Measurements from ENCODE around the gene OR5AU1. TPM values are rescaled to one million over a fixed set of nuclear protein-coding genes. Genes with fewer than 3 reads are reported as not detected.

Gene OR5AU1
- polyA plus RNA-seq, 1 donor (not counting 4 experiments of a cell fraction or from before 2014, with no cell fraction given) = not detected

DNA sequence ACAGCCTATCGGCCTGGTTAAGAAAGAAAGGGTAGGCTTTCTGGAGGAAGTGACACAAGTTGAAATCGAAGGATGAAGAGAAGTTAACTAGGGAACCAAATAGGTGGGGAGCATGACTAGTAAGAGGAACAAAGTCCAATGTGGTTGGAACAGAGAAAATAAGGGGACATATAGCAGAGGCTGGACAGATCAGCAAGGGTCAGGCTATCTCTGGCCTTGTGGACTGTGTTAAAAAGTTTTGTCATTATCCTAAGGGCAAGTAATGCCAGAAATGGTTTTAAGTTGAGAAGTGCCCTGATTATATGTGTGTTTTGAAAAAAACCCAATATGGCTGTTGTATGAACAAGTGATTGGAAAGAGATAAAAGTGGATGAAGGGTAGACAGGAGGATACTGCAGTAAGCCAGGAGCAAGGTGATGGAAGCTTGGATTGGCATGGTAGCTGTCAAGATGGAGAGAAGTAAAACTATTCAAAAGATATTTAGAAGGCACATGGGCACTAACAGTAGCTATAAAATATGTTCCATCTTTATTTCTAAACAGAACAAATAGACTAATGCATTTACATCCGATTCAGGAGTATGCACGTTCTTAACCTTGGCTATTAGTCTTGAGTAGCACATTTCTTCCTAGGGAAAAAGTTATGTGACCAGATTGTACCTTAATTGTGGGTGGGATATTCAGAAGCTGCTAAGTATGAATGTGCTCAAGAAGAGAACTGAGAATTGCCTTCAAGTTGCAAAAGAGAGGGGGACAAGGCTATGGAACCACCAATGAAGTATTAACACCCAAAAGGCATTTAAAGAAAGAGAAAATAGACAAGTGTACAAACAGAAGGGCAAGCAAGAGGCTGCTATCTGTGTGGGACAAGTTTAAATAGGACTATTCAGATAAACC lies 46.8 kb upstream of the OR5AU1 start:
- Histone ChIP-seq H3K4me2 (ENCODE audit: control insufficient read depth, extremely low read depth, insufficient read depth, low read depth, low read length) (no peak overlapping the region), H4K20me1 (ENCODE audit: control insufficient read depth, extremely low read depth, insufficient read depth, low read length) (peaks cover 3% of the 10 kb centered on the region)

DNA sequence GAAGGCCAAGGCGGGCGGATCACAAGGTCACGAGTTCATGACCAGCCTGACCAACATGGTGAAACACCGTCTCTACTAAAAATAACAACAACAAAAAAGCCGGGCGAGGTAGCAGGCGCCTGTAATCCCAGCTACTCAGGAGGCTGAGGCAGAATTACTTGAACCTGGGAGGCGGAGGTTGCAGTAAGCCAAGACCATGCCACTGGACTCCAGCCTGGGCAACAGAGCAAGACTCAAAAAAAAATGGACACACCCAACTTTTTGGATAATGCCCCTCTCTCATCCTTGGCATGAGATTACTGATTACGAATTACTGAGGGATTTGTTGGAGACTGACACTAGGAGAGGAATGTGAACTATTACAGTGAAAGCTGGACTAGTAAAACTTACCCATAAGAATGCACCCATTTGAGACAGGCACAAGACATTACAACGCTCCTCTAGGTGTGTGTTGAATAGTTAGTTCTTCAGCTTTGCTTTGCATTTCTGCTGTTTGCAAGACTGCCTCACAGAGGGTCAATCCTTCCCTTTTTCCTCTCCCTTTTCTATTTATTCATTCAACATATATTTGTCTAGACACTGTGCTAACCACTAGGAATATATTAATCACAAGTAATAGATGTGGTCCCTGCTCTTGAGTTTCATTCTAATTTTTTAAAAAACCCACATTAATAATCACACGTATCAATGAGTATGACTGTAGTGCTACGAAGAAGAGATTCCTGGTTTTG lies 46.0 kb upstream of the OR5AU1 start:
- Histone ChIP-seq H4K20me1 (ENCODE audit: control insufficient read depth, extremely low read depth, insufficient read depth, low read length) (no peaks in the 10 kb centered on the region), H3K9me3 (ENCODE audit: control insufficient read depth, low read depth, low read length) (no peaks in the 10 kb centered on the region), H3K9me1 (ENCODE audit: control insufficient read depth, extremely low read depth, insufficient read depth, low read length) (no peaks in the 10 kb centered on the region), H3K4me1 (ENCODE audit: control insufficient read depth, extremely low read depth, insufficient read depth, low read length) (no peaks in the 10 kb centered on the region), H3K4me2 (ENCODE audit: control insufficient read depth, extremely low read depth, insufficient read depth, low read depth, low read length) (no peak overlapping the region), H3K4me3 (ENCODE audit: control insufficient read depth in 2 of 3, extremely low read depth in 1 of 3, insufficient read depth in 2 of 3, low read depth in 1 of 3, low read length in 3 of 3) (no peak overlapping the region), H3K27me3 (ENCODE audit: control insufficient read depth, extremely low read depth, insufficient read depth, low read length) (no peaks in the 10 kb centered on the region), H3K79me2 (ENCODE audit: control insufficient read depth, insufficient read depth, low read length) (no peaks in the 10 kb centered on the region), H3K36me3 (ENCODE audit: control insufficient read depth in 2 of 2, extremely low read depth in 1 of 2, insufficient read depth in 2 of 2, low read length in 2 of 2) (peaks cover 2 to 19% of the 10 kb centered on the region in 2 experiments), H3K9ac (ENCODE audit: control insufficient read depth, extremely low read depth, insufficient read depth, low read length) (no peak overlapping the region), H2AFZ (ENCODE audit: control insufficient read depth, low read length) (no peak overlapping the region), H3K27ac (ENCODE audit: control insufficient read depth, insufficient read depth, low read length) (no peak overlapping the region)
- TF ChIP-seq EZH2 (IDR thresholded peaks at IDR 0.05; ENCODE audit: low read length) = no peak
- TF ChIP-seq, protein P1, sequence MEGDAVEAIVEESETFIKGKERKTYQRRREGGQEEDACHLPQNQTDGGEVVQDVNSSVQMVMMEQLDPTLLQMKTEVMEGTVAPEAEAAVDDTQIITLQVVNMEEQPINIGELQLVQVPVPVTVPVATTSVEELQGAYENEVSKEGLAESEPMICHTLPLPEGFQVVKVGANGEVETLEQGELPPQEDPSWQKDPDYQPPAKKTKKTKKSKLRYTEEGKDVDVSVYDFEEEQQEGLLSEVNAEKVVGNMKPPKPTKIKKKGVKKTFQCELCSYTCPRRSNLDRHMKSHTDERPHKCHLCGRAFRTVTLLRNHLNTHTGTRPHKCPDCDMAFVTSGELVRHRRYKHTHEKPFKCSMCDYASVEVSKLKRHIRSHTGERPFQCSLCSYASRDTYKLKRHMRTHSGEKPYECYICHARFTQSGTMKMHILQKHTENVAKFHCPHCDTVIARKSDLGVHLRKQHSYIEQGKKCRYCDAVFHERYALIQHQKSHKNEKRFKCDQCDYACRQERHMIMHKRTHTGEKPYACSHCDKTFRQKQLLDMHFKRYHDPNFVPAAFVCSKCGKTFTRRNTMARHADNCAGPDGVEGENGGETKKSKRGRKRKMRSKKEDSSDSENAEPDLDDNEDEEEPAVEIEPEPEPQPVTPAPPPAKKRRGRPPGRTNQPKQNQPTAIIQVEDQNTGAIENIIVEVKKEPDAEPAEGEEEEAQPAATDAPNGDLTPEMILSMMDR (optimal IDR thresholded peaks at IDR 0.05 in 1 of 3, IDR thresholded peaks at IDR 0.05 in 1 of 3, conservative IDR thresholded peaks at IDR 0.05 in 1 of 3; ENCODE audit: extremely low read depth in 1 of 3, insufficient read depth in 2 of 3, low read length in 3 of 3) = no peak
- DNase-seq (ENCODE audit: low read depth, low spot score) = no peak
- dilution Hi-C loops (cut with MboI; ENCODE audit: extremely low pct_ligation_motif_present, low sequenced_read_pairs) = no loop called here
- FAIRE-seq = no peak

More for the DNA sequence above, 46.8 kb upstream of the OR5AU1 start:
- H3K27ac ChIP-seq (ENCODE audit: control insufficient read depth, insufficient read depth, low read length) = no peak overlapping the region
- H3K9me1 ChIP-seq (ENCODE audit: control insufficient read depth, extremely low read depth, insufficient read depth, low read length) = no peaks in the 10 kb centered on the region
- no peak for TF ChIP-seq EZH2 (IDR thresholded peaks at IDR 0.05; ENCODE audit: low read length)
- TF ChIP-seq, protein P1 (optimal IDR thresholded peaks at IDR 0.05 in 1 of 3, IDR thresholded peaks at IDR 0.05 in 1 of 3, conservative IDR thresholded peaks at IDR 0.05 in 1 of 3; ENCODE audit: extremely low read depth in 1 of 3, insufficient read depth in 2 of 3, low read length in 3 of 3) = no peak
- FAIRE-seq (no peak), DNase-seq (ENCODE audit: low read depth, low spot score) (no peak)
- dilution Hi-C loops (cut with MboI; ENCODE audit: extremely low pct_ligation_motif_present, low sequenced_read_pairs) = no loop called here
- no peaks in the 10 kb centered on the region for H3K4me1 ChIP-seq (ENCODE audit: control insufficient read depth, extremely low read depth, insufficient read depth, low read length)
- no peaks in the 10 kb centered on the region for H3K9me3 ChIP-seq (ENCODE audit: control insufficient read depth, low read depth, low read length)
- H3K27me3 ChIP-seq (ENCODE audit: control insufficient read depth, extremely low read depth, insufficient read depth, low read length) = no peaks in the 10 kb centered on the region
- H2AFZ ChIP-seq (ENCODE audit: control insufficient read depth, low read length) = no peak overlapping the region
- peaks cover 5 to 25% of the 10 kb centered on the region in 2 experiments for H3K36me3 ChIP-seq (ENCODE audit: control insufficient read depth in 2 of 2, extremely low read depth in 1 of 2, insufficient read depth in 2 of 2, low read length in 2 of 2)
- no peaks in the 10 kb centered on the region for H3K79me2 ChIP-seq (ENCODE audit: control insufficient read depth, insufficient read depth, low read length)
- H3K9ac ChIP-seq (ENCODE audit: control insufficient read depth, extremely low read depth, insufficient read depth, low read length) = no peak overlapping the region
- no peak overlapping the region for H3K4me3 ChIP-seq (ENCODE audit: control insufficient read depth in 2 of 3, extremely low read depth in 1 of 3, insufficient read depth in 2 of 3, low read depth in 1 of 3, low read length in 3 of 3)

Data from keratinocyte (primary cell).